ENCODE measurements around the gene EDIL3.

DNA sequence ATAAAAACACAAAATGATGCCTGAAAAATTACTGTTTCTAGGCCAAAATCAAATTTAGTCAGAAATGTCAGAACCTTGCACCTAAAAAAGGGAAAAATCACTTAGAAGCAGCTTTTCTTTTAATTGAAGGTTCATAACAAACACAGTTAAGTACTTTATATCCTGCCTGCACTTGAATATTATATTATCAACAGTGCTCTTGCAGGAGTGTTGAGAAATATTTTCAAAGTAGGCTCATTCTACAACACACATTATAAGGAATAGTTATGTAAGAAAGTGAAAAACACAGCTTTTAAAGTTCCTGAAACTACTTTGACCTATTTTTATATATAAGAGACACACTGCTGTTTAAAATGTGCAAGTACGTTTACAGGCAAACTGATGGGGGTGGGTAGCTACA is 8.3 kb downstream of the EDIL3 start:
- TF ChIP-seq, protein P1, sequence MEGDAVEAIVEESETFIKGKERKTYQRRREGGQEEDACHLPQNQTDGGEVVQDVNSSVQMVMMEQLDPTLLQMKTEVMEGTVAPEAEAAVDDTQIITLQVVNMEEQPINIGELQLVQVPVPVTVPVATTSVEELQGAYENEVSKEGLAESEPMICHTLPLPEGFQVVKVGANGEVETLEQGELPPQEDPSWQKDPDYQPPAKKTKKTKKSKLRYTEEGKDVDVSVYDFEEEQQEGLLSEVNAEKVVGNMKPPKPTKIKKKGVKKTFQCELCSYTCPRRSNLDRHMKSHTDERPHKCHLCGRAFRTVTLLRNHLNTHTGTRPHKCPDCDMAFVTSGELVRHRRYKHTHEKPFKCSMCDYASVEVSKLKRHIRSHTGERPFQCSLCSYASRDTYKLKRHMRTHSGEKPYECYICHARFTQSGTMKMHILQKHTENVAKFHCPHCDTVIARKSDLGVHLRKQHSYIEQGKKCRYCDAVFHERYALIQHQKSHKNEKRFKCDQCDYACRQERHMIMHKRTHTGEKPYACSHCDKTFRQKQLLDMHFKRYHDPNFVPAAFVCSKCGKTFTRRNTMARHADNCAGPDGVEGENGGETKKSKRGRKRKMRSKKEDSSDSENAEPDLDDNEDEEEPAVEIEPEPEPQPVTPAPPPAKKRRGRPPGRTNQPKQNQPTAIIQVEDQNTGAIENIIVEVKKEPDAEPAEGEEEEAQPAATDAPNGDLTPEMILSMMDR (IDR thresholded peaks at IDR 0.05), result no peak
- no peak for TF ChIP-seq POLR2A (IDR thresholded peaks at IDR 0.05)

Measured in tibial nerve (tissue), 3 donors.